HEK293T (cell line): ENCODE measurements around the gene TMEM169.
"Not testable (repeated sequence)": the region's sequence is repeated elsewhere in the genome, so short reads cannot be mapped to it uniquely, and the experiment has no call there.

Experiments
- CTCF ChIA-PET: fragments of 350-600 bp; formaldehyde crosslinking; extraction: SDS; loops from one replicate; lab custom pipeline; 2021; ENCODE audit warnings: antibody characterized with exemption, inconsistent platforms; lab: Yijun Ruan, JAX
- POLR2A ChIA-PET: fragments of 350-600 bp; formaldehyde crosslinking; extraction: SDS; loops from one replicate; lab custom pipeline; 2020; ENCODE audit warnings: antibody characterized with exemption, inconsistent platforms; lab: Yijun Ruan, JAX
- DNase-seq: peaks from one replicate; pipeline ENCODE4 v3.0.0; 2012; ENCODE audit warnings: mixed read lengths; ENCODE audit errors: extremely low spot score
- ARNT ChIP-seq: fragments of 450-650 bp; IDR thresholded peaks from 2 replicates; pipeline ENCODE4 v1.6.1; 2017; ENCODE audit warnings: mild to moderate bottlenecking
- BHLHE40 ChIP-seq: fragments of 450-650 bp; IDR thresholded peaks from 2 replicates; pipeline ENCODE4 v1.6.1; 2016; ENCODE audit warnings: mild to moderate bottlenecking, moderate library complexity, borderline replicate concordance
- CTBP1 ChIP-seq: fragments of 450-650 bp; IDR thresholded peaks from 2 replicates; pipeline ENCODE4 v1.6.1; 2016; ENCODE audit warnings: borderline replicate concordance
- ELF4 ChIP-seq: fragments of 450-650 bp; IDR thresholded peaks from 2 replicates; pipeline ENCODE4 v1.6.1; 2017; ENCODE audit warnings: antibody characterized with exemption
- FOXA1 ChIP-seq: fragments of 450-650 bp; IDR thresholded peaks from 2 replicates; pipeline ENCODE4 v1.6.1; 2016; ENCODE audit warnings: mild to moderate bottlenecking
- FOXK2 ChIP-seq: fragments of 450-650 bp; IDR thresholded peaks from 2 replicates; pipeline ENCODE4 v1.6.1; 2016; ENCODE audit warnings: mild to moderate bottlenecking
- HDGF ChIP-seq: fragments of 450-650 bp; IDR thresholded peaks from 2 replicates; pipeline ENCODE4 v1.6.1; 2017; ENCODE audit warnings: antibody characterized with exemption, borderline replicate concordance
- L3MBTL2 ChIP-seq: fragments of 450-650 bp; conservative IDR thresholded peaks from 2 replicates; pipeline ENCODE4 v1.6.1; 2016; ENCODE audit warnings: mild to moderate bottlenecking
- LEF1 ChIP-seq: fragments of 450-650 bp; IDR thresholded peaks from 2 replicates; pipeline ENCODE4 v1.6.1; 2017; ENCODE audit warnings: mild to moderate bottlenecking, borderline replicate concordance
- NFRKB ChIP-seq: fragments of 450-650 bp; IDR thresholded peaks from 2 replicates; pipeline ENCODE4 v1.6.1; 2016; ENCODE audit warnings: mild to moderate bottlenecking, moderate library complexity
- PKNOX1 ChIP-seq: fragments of 450-650 bp; IDR thresholded peaks from 2 replicates; pipeline ENCODE4 v1.6.1; 2016
- SP1 ChIP-seq: fragments of 450-650 bp; IDR thresholded peaks from 2 replicates; pipeline ENCODE4 v1.6.1; 2017
- SUZ12 ChIP-seq: fragments of 450-650 bp; IDR thresholded peaks from 2 replicates; pipeline ENCODE4 v1.6.1; 2016; ENCODE audit warnings: mild to moderate bottlenecking
- TARDBP ChIP-seq: fragments of 450-650 bp; IDR thresholded peaks from 2 replicates; pipeline ENCODE4 v1.6.1; 2016
- ZNF384 ChIP-seq: fragments of 450-650 bp; IDR thresholded peaks from 2 replicates; pipeline ENCODE4 v1.6.1; 2016

Gene TMEM169

GRCh38 chr2:216074380-216074779, 7.3 kb upstream of the TMEM169 start:
- POLR2A ChIA-PET, result no interaction called here
- no peak for DNase-seq
- CTCF ChIA-PET, result no interaction called here
- TF ChIP-seq FOXA1 (no peak), NFRKB (no peak), ARNT (no peak)

DNA sequence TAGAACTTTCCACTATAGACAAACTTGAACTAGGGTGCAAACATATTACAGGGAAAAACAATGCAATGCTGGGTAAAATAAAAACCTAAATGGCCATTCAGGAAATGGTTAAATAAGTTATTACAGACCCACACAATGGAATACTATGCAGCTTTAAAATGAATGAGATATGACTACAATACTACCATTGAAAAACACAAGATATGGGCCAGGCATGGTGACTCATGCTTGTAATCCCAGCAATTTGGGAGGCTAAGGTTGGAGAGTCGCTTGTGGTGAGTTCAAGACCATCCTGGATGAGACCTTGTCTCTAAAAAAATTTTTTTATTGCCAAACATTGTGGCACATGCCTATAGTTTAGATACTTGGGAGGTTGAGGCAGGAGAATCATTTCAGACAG, 6.9 kb upstream of the TMEM169 start:
- no peak for TF ChIP-seq SUZ12
- no peak for TF ChIP-seq TARDBP
- TF ChIP-seq SP1, result no peak
- DNase-seq, result no peak
- ChIA-PET CTCF (no interaction called here), POLR2A (no interaction called here)

- DNase-seq, result no peak
- CTCF ChIA-PET, result interaction anchor here (0.6 kb wide), 1 partner anchor 12 kb away, joined by 3 read pairs; no protein-coding TSS in a partner anchor
- no peak for TF ChIP-seq ARNT
- no peak for TF ChIP-seq ZNF384
- TF ChIP-seq ELF4, result no peak
- no peak for TF ChIP-seq LEF1
- no peak for TF ChIP-seq SP1
- TF ChIP-seq TARDBP, result no peak
- no peak for TF ChIP-seq CTBP1
- POLR2A ChIA-PET, result no interaction called here
Observed at GRCh38 chr2:216075510-216076485, 5.9 kb upstream of the TMEM169 start.

DNA sequence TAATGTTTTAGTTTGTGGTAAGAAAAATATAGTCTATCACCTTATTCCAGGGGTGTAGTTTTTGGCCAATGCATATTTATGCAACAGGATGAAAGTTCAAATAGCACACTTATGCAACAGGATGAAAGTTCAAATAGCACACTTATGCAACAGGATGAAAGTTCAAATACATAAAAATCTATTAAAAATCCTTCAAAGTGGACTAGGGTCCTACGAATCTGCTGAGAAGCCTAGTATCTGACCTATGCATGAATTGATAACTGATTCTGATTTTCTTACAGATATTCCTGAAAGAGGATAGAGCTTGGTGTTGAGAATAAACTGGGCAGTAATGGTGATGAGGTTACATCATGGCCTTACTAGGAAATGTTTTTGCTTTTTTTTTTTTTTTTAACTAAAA, 2.9 kb upstream of the TMEM169 start:
- ChIA-PET POLR2A (no interaction called here), CTCF (interaction anchor here (0.6 kb wide), 1 partner anchor 399 kb away, joined by 6 read pairs; no protein-coding TSS in a partner anchor)
- TF ChIP-seq CTBP1, result no peak
- TF ChIP-seq ZNF384, result 0 out of 2 replicates have a peak, but pooled peaks have one; percentile 27

GRCh38 chr2:216080048-216080447, 1.7 kb upstream of the TMEM169 start:
- POLR2A ChIA-PET, CTCF ChIA-PET, DNase-seq: not testable (repeated sequence)

More for the DNA sequence above, 2.9 kb upstream of the TMEM169 start:
- DNase-seq, result no peak

- DNase-seq, result no peak
- POLR2A ChIA-PET, result interaction anchor here (1.2 to 1.6 kb wide), 4 partner anchors 11 to 29 kb away, joined by 4 to 19 read pairs (median 5); partner anchors contain the start of gene XRCC5
- CTCF ChIA-PET, result interaction anchor here (0.6 kb wide), 1 partner anchor 324 kb away, joined by 3 read pairs; no protein-coding TSS in a partner anchor
- no peak for TF ChIP-seq SP1
- TF ChIP-seq FOXK2, result no peak
- no peak for TF ChIP-seq CTBP1
- no peak for TF ChIP-seq SUZ12
- no peak for TF ChIP-seq FOXA1
- TF ChIP-seq ELF4, result no peak
- no peak for TF ChIP-seq BHLHE40
- TF ChIP-seq L3MBTL2, result no peak
- TF ChIP-seq TARDBP, result no peak
- no peak for TF ChIP-seq HDGF
- TF ChIP-seq PKNOX1, result no peak
- TF ChIP-seq NFRKB, result no peak
- TF ChIP-seq ZNF384, result no peak
Observed at GRCh38 chr2:216081012-216081411, 707 bp upstream of the TMEM169 start.

GRCh38 chr2:216082117-216082711, 495 bp downstream of the TMEM169 start:
- DNase-seq, result peak; percentile 34
- CTCF ChIA-PET, result no interaction called here
- TF ChIP-seq SUZ12 (no peak), CTBP1 (no peak), L3MBTL2 (no peak), LEF1 (no peak), ELF4 (no peak), ARNT (no peak)
- POLR2A ChIA-PET, result interaction anchor here (0.7 to 1.6 kb wide), 5 partner anchors 10 to 41 kb away, joined by 3 to 19 read pairs (median 4); partner anchors contain the start of gene XRCC5

- TF ChIP-seq FOXK2, result no peak
- no peak for TF ChIP-seq L3MBTL2
- ChIA-PET CTCF (no interaction called here), POLR2A (interaction anchor here (2.0 kb wide), 1 partner anchor 27 kb away, joined by 11 read pairs; the partner anchor contains the start of gene XRCC5)
- no peak for DNase-seq
Observed at GRCh38 chr2:216082805-216083204, 1.1 kb downstream of the TMEM169 start.
